A549 (cell line): ENCODE data around the gene NRARP. TPM values are rescaled to one million over a fixed set of nuclear protein-coding genes. Genes with fewer than 3 reads are reported as not detected.

Source experiments
- ATAC-seq, 2 experiments: fragments of 200-7000 bp in 1 of 2; fragments of >200 bp in 1 of 2; cut with Nextera tagmentation in 1 of 2; cut with Tn5 transposase in 1 of 2; 3 replicates each; pipeline versions ENCODE4 v1.8.0 to v1.9.1; 2018 to 2020; ENCODE audit warnings: mild to moderate bottlenecking in 1 of 2, moderate library complexity in 1 of 2
- CTCF ChIA-PET: fragments of 300-600 bp; sonication (Branson Sonifier 250); formaldehyde crosslinking; extraction: SDS; loops from one replicate; lab custom pipeline; 2021; ENCODE audit warnings: antibody characterized with exemption, inconsistent platforms; lab: Yijun Ruan, JAX
- POLR2A ChIA-PET: fragments of 350-600 bp; formaldehyde crosslinking; extraction: SDS; loops from one replicate; lab custom pipeline; 2021; ENCODE audit warnings: antibody characterized with exemption, inconsistent platforms; lab: Yijun Ruan, JAX
- DNase-seq, 2 experiments: peaks; one replicate each; pipeline versions ENCODE4 v3.0.0 to v3.0.0-alpha.2; 2011 to 2016; ENCODE audit warnings: low read depth in 1 of 2, low spot score in 1 of 2
- FAIRE-seq: peaks from 2 replicates; lab custom pipeline; 2011; peaks lifted over from hg19 to GRCh38; lab: Jason Lieb, UNC
- H3K27ac ChIP-seq, 2 experiments: fragments of >200 bp; sonication (Bioruptor Twin); formaldehyde crosslinking; 3 replicates each; pipeline ENCODE4 v1.5.1; 2016 to 2017
- H3K4me1 ChIP-seq: fragments of >200 bp; sonication (Bioruptor Twin); formaldehyde crosslinking; 3 replicates; pipeline ENCODE4 v1.6.1; 2016
- H3K4me2 ChIP-seq: fragments of >200 bp; sonication (Bioruptor Twin); formaldehyde crosslinking; 3 replicates; pipeline ENCODE4 v1.6.1; 2016
- H3K4me3 ChIP-seq: fragments of >200 bp; sonication (Bioruptor Twin); formaldehyde crosslinking; 3 replicates; pipeline ENCODE4 v1.5.1; 2016
- H3K9me3 ChIP-seq: fragments of >200 bp; sonication (Bioruptor Twin); formaldehyde crosslinking; 3 replicates; pipeline ENCODE4 v1.6.1; 2016
- CBX2 ChIP-seq: fragments of 200-600 bp; sonication (generic); IDR thresholded peaks from 2 replicates; pipeline ENCODE4 v1.6.1; 2016; ENCODE audit warnings: low read depth, mild to moderate bottlenecking, borderline replicate concordance
- CEBPB ChIP-seq, 2 experiments: fragments of >200 bp in 1 of 2; sonication (Bioruptor Twin) in 1 of 2; formaldehyde crosslinking in 1 of 2; IDR thresholded peaks; 2 replicates each; pipeline ENCODE4 v1.6.1; 2012 to 2016
- CHD2 ChIP-seq: fragments of 150-350 bp; IDR thresholded peaks from 2 replicates; pipeline ENCODE4 v1.6.1; 2014; ENCODE audit warnings: low read length; ENCODE audit not compliant: partially characterized antibody
- CHD4 ChIP-seq: fragments of 200-600 bp; sonication (generic); IDR thresholded peaks from 2 replicates; pipeline ENCODE4 v1.6.1; 2016; ENCODE audit warnings: antibody characterized with exemption, mild to moderate bottlenecking, borderline replicate concordance
- EHF ChIP-seq: fragments of 250-450 bp; sonication (Bioruptor Pico); IDR thresholded peaks from 2 replicates; pipeline ENCODE4 v1.5.0; 2020; ENCODE audit warnings: mild to moderate bottlenecking
- FOSB ChIP-seq: fragments of 250-450 bp; sonication (Bioruptor Pico); IDR thresholded peaks from 2 replicates; pipeline ENCODE4 v1.5.0; 2020; ENCODE audit warnings: mild to moderate bottlenecking, moderate library complexity
- FOSL2 ChIP-seq, 2 experiments: fragments of 450-650 bp in 1 of 2; fragments of >200 bp in 1 of 2; sonication (Bioruptor Twin) in 1 of 2; formaldehyde crosslinking; IDR thresholded peaks; 2 replicates each; pipeline versions ENCODE4 v1.5.0 to v1.6.1; 2016 to 2020; ENCODE audit warnings: mild to moderate bottlenecking in 1 of 2, moderate library complexity in 1 of 2
- GATA3 ChIP-seq: IDR thresholded peaks from 2 replicates; pipeline ENCODE4 v1.6.1; 2012; ENCODE audit warnings: borderline replicate concordance
- HEYL ChIP-seq: fragments of 250-450 bp; sonication (Bioruptor Pico); IDR thresholded peaks from 2 replicates; pipeline ENCODE4 v1.8.0; 2021; ENCODE audit warnings: mild to moderate bottlenecking, moderate library complexity
- JUN ChIP-seq, 2 experiments: fragments of >200 bp; sonication (Bioruptor Twin); formaldehyde crosslinking; IDR thresholded peaks; 2 replicates in 1 of 2; 3 replicates in 1 of 2; pipeline ENCODE4 v1.6.1; 2016 to 2017
- KDM1A ChIP-seq: fragments of 200-600 bp; sonication (generic); IDR thresholded peaks from 2 replicates; pipeline ENCODE4 v1.6.1; 2016; ENCODE audit warnings: low read depth, mild to moderate bottlenecking
- MAZ ChIP-seq: fragments of 150-350 bp; IDR thresholded peaks from 2 replicates; pipeline ENCODE4 v1.6.1; 2014; ENCODE audit warnings: antibody characterized with exemption, low read depth, low read length, borderline replicate concordance
- MYC ChIP-seq: IDR thresholded peaks from 2 replicates; pipeline ENCODE4 v1.6.1; 2012; ENCODE audit warnings: mild to moderate bottlenecking, inconsistent platforms, low read length, improper control_type of control experiment, borderline replicate concordance
- NPAS2 ChIP-seq: fragments of 250-450 bp; sonication (Bioruptor Pico); IDR thresholded peaks from 2 replicates; pipeline ENCODE4 v1.8.0; 2022; ENCODE audit warnings: mild to moderate bottlenecking, moderate library complexity, borderline replicate concordance
- POLR2A ChIP-seq: IDR thresholded peaks from 2 replicates; pipeline ENCODE4 v1.6.1; 2012; ENCODE audit warnings: mild to moderate bottlenecking, low read length
- POLR2AphosphoS2 ChIP-seq: conservative IDR thresholded peaks from 2 replicates; pipeline ENCODE4 v1.6.1; 2012; ENCODE audit warnings: low read length, improper control_type of control experiment, inconsistent platforms
- RFX5 ChIP-seq: fragments of 450-650 bp; IDR thresholded peaks from 2 replicates; pipeline ENCODE4 v1.7.1; 2014; ENCODE audit warnings: antibody characterized with exemption, mild to moderate bottlenecking, moderate library complexity
- RNF2 ChIP-seq: fragments of 200-600 bp; sonication (generic); IDR thresholded peaks from 2 replicates; pipeline ENCODE4 v1.6.1; 2016; ENCODE audit warnings: low read depth, mild to moderate bottlenecking, antibody characterized with exemption, moderate library complexity, borderline replicate concordance
- SMC3 ChIP-seq: fragments of >200 bp; sonication (Bioruptor Twin); formaldehyde crosslinking; IDR thresholded peaks from 3 replicates; pipeline ENCODE4 v1.6.1; 2018; ENCODE audit warnings: inconsistent platforms
- SREBF2 ChIP-seq: fragments of 450-650 bp; IDR thresholded peaks from 2 replicates; pipeline ENCODE4 v1.6.1; 2014; ENCODE audit warnings: mild to moderate bottlenecking, moderate library complexity
- ZFP36 ChIP-seq: fragments of 450-650 bp; IDR thresholded peaks from 2 replicates; pipeline ENCODE4 v1.6.1; 2014; ENCODE audit warnings: borderline replicate concordance; ENCODE audit not compliant: partially characterized antibody
- ZNF302 ChIP-seq: fragments of 250-450 bp; sonication (Bioruptor Pico); IDR thresholded peaks from 2 replicates; pipeline ENCODE4 v1.9.0; 2021; ENCODE audit warnings: inconsistent platforms, mild to moderate bottlenecking, moderate library complexity
- WGBS: methylation state at CpG from one replicate; pipeline ENCODE4 v1.1.6; 2017; ENCODE audit errors: missing lambda C conversion rate; 5-methylcytosine and 5-hydroxymethylcytosine counted together
- polyA plus RNA-seq, 4 experiments: library from polyadenylated mRNA; depleted of rRNA in 3 of 4; stranded (reverse); fragments of >200 nt; fragmentation: RNase III in 1 of 4; extraction: RNeasy Plus Mini Kit Qiagen cat#74134 plus additional on column Dnase treatment in 1 of 4; gene quantifications; 2 replicates in 3 of 4; 3 replicates in 1 of 4; pipeline ENCODE4 v1.2.3, GENCODE V29; 2011 to 2017
- TF ChIP-seq, protein P1 (sequence below): fragments of 150-350 bp; IDR thresholded peaks from 2 replicates; pipeline ENCODE4 v1.6.1; 2014; ENCODE audit warnings: low read depth, mild to moderate bottlenecking, low read length
- TF ChIP-seq, protein P2 (sequence below): fragments of 250-450 bp; sonication (Bioruptor Pico); IDR thresholded peaks from 2 replicates; pipeline ENCODE4 v1.5.0; 2020; ENCODE audit warnings: low read depth, mild to moderate bottlenecking, moderate library complexity
- TF ChIP-seq, protein P3 (sequence below): fragments of >200 bp; sonication (Bioruptor Twin); formaldehyde crosslinking; IDR thresholded peaks from 3 replicates; pipeline ENCODE4 v1.6.1; 2016
- TF ChIP-seq, protein P4 (sequence below): IDR thresholded peaks from 2 replicates; pipeline ENCODE4 v1.6.1; 2012
- TF ChIP-seq, protein P5 (sequence below): fragments of >200 bp; sonication (Bioruptor Twin); formaldehyde crosslinking; IDR thresholded peaks from 3 replicates; pipeline ENCODE4 v1.5.1; 2016

The NRARP gene
- polyA plus RNA-seq, 2 of the 4 experiments (the other 2 are of a cell fraction): 1.3 to 5.1 TPM

DNA sequence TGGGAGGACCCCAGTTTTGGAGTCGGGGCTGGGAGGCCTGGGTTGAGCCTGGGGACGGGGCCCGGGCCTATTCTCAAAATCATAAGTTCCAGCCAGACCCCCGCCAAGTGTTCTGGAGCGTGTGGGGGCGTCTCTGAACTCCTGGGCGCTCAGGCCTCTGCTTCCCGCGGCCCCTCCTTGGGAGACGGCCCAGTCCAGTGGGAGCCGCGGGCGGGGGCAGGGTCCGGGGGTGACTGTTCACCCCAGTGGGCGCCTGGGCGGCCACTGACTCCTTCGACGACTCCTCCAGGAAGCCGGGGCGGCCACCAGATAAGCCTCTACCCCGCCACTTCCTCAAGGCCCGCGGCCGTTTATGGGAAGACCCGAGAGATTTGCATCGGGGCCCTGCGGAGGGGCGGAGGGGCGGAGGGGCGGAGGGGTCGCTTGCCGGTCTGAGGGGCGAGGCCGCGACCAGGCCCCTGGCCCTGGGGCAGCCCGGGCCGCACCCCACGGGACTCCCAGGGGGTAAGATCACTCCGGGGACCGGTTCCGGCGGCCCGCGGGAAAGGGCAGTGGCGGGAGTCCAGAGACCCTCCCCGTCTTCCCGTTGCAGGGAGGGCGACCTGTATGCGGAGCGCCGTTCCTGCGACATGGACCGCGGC, 23.9 kb downstream of the NRARP start:
- Histone ChIP-seq H3K27ac (peak overlapping the region; percentile 94 to 96), H3K4me3 (peak overlapping the region; percentile 72), H3K9me3 (no peaks in the 10 kb centered on the region), H3K4me2 (peak overlapping the region; percentile 97), H3K4me1 (peaks cover 35% of the 10 kb centered on the region)
- TF ChIP-seq ZNF302 (no peak), RNF2 (no peak), MAZ (no peak), POLR2A (no peak), SREBF2 (no peak)
- TF ChIP-seq, protein P1, sequence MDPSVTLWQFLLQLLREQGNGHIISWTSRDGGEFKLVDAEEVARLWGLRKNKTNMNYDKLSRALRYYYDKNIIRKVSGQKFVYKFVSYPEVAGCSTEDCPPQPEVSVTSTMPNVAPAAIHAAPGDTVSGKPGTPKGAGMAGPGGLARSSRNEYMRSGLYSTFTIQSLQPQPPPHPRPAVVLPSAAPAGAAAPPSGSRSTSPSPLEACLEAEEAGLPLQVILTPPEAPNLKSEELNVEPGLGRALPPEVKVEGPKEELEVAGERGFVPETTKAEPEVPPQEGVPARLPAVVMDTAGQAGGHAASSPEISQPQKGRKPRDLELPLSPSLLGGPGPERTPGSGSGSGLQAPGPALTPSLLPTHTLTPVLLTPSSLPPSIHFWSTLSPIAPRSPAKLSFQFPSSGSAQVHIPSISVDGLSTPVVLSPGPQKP: no peak
- TF ChIP-seq, protein P2, sequence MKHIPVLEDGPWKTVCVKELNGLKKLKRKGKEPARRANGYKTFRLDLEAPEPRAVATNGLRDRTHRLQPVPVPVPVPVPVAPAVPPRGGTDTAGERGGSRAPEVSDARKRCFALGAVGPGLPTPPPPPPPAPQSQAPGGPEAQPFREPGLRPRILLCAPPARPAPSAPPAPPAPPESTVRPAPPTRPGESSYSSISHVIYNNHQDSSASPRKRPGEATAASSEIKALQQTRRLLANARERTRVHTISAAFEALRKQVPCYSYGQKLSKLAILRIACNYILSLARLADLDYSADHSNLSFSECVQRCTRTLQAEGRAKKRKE: no peak
- FAIRE-seq: no peak
- POLR2A ChIA-PET: interaction anchor here (1.4 to 2.2 kb wide), 3 partner anchors 23 to 181 kb away, joined by 4 to 29 read pairs (median 13); partner anchors contain the start of genes NRARP and TUBB4B
- WGBS: 46% methylated on average over 27 of the region's 54 CpGs
- ATAC-seq: peak in 1 of 2 experiments; percentile 1; a peak in 3 of 6 replicates
- CTCF ChIA-PET: interaction anchor here (0.7 to 2.8 kb wide), 16 partner anchors 9 to 280 kb away, joined by 3 to 16 read pairs (median 4); partner anchors contain the start of genes EXD3, NOXA1, NRARP and RNF224
- DNase-seq: no peak

DNA sequence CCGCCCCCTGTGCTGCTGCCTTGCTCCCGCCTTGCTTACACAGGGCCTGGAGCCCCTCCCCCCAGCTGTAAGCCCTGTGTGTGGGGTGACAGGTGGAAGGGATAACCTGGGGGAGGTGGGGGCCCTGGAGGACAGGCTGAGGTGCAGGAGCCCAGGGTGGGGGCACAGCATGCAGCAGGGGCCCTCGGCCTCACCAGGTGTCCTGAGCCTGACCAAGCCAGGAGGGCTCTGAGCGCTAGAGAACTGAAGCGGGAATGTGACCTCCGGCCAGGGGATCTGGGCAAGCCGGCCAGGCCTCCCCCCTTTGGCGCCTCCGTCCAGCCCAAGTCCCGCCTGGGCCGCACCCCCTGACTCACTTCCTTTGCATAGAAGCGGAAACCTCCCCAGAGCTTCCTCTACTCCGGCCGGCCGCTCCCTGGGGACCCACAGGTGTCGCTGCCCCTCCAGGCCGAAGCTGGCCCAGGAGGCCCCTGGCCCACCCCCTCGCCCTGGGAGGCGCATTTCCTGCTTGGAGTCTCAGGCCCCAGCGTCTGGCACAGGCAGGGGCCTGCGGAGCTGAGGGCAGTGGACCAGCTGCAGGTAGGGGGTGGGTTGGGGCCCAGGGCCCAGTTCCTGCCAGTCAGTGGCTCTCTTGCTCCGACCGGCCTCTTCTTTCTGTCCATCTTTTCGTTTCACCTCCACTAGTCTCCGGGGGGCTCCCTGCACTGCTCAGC, 24.6 kb downstream of the NRARP start, which contains the start of gene TOR4A:
Gene TOR4A (plus strand): TSS at position 398 of the 713 bp plus-strand sequence. CDS start 964 bp downstream, outside the sequence.
- WGBS: under 1% methylated on average over 20 of the region's 25 CpGs
- CTCF ChIA-PET: interaction anchor here (0.7 to 2.8 kb wide), 14 partner anchors 9 to 281 kb away, joined by 3 to 16 read pairs (median 4); partner anchors contain the start of genes EXD3, NOXA1, NRARP and RNF224
- FAIRE-seq (no peak), ATAC-seq (peak; percentile 79 to 89), DNase-seq (peak; percentile 89 to 92)
- H3K4me2 ChIP-seq: peak within 1 kb of the TSS; percentile 97
- H3K9me3 ChIP-seq: no peaks in the 10 kb centered on the region
- H3K4me1 ChIP-seq: peaks cover 35% of the 10 kb centered on the region
- peak within 1 kb of the TSS; percentile 72 for H3K4me3 ChIP-seq
- POLR2A ChIA-PET: interaction anchor here (0.5 to 2.2 kb wide), 7 partner anchors 16 to 341 kb away, joined by 3 to 29 read pairs (median 4); partner anchors contain the start of genes EHMT1, NRARP and TUBB4B
- peak within 1 kb of the TSS; percentile 94 to 96 for H3K27ac ChIP-seq
- TF ChIP-seq HEYL (CRISPR knock-in tag) (no peak), GATA3 (peak; percentile 27; the same call in 1 of the 2 replicates), CHD2 (no peak), RFX5 (0 out of 2 replicates have a peak, but pooled peaks have one; percentile 20), CEBPB (IDR thresholded peaks at IDR 0.05) (no peak), MYC (0 out of 2 replicates have a peak, but pooled peaks have one; percentile 29), MAZ (no peak), ZFP36 (no peak), JUN (IDR thresholded peaks at IDR 0.05) (peak; percentile 42 to 83; a peak in 4 of 5 replicates), CHD4 (no peak), POLR2AphosphoS2 (no peak), NPAS2 (no peak), EHF (CRISPR knock-in tag) (no peak), CBX2 (no peak), KDM1A (no peak), FOSB (CRISPR knock-in tag) (no peak), POLR2A (peak; percentile 56), FOSL2 (IDR thresholded peaks at IDR 0.05) (no peak), FOSL2 (CRISPR knock-in tag; IDR thresholded peaks at IDR 0.05) (peak; percentile 80), SMC3 (no peak)
- TF ChIP-seq, protein P3, sequence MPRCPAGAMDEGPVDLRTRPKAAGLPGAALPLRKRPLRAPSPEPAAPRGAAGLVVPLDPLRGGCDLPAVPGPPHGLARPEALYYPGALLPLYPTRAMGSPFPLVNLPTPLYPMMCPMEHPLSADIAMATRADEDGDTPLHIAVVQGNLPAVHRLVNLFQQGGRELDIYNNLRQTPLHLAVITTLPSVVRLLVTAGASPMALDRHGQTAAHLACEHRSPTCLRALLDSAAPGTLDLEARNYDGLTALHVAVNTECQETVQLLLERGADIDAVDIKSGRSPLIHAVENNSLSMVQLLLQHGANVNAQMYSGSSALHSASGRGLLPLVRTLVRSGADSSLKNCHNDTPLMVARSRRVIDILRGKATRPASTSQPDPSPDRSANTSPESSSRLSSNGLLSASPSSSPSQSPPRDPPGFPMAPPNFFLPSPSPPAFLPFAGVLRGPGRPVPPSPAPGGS: peak; percentile 49; the same call in 1 of the 3 replicates
- TF ChIP-seq, protein P4, sequence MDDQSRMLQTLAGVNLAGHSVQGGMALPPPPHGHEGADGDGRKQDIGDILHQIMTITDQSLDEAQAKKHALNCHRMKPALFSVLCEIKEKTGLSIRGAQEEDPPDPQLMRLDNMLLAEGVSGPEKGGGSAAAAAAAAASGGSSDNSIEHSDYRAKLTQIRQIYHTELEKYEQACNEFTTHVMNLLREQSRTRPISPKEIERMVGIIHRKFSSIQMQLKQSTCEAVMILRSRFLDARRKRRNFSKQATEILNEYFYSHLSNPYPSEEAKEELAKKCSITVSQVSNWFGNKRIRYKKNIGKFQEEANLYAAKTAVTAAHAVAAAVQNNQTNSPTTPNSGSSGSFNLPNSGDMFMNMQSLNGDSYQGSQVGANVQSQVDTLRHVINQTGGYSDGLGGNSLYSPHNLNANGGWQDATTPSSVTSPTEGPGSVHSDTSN: no peak
- TF ChIP-seq, protein P5, sequence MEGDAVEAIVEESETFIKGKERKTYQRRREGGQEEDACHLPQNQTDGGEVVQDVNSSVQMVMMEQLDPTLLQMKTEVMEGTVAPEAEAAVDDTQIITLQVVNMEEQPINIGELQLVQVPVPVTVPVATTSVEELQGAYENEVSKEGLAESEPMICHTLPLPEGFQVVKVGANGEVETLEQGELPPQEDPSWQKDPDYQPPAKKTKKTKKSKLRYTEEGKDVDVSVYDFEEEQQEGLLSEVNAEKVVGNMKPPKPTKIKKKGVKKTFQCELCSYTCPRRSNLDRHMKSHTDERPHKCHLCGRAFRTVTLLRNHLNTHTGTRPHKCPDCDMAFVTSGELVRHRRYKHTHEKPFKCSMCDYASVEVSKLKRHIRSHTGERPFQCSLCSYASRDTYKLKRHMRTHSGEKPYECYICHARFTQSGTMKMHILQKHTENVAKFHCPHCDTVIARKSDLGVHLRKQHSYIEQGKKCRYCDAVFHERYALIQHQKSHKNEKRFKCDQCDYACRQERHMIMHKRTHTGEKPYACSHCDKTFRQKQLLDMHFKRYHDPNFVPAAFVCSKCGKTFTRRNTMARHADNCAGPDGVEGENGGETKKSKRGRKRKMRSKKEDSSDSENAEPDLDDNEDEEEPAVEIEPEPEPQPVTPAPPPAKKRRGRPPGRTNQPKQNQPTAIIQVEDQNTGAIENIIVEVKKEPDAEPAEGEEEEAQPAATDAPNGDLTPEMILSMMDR: peak; percentile 33; the same call in 1 of the 3 replicates
